Aorta (tissue), 5 donors: ENCODE measurements around the gene ANTXR1. TPM values are rescaled to one million over a fixed set of nuclear protein-coding genes. Genes with fewer than 3 reads are reported as not detected.

Experiments
- ATAC-seq: fragments of 200-7000 bp; cut with Tn5 transposase; one replicate; pipeline ENCODE4 v1.9.1; 2022; ENCODE audit warnings: moderate library complexity; ENCODE audit not compliant: low FRiP score
- DNase-seq, 2 donors: peaks; one replicate each; pipeline ENCODE4 v3.0.0-alpha.2; 2020
- H3K27ac ChIP-seq, 2 donors: one replicate each; pipeline ENCODE4 v1.5.1; 2013; ENCODE audit warnings: low read length in 2 of 2, mild to moderate bottlenecking in 2 of 2, moderate library complexity in 2 of 2, control low read depth in 1 of 2, inconsistent platforms in 1 of 2, low read depth in 1 of 2
- H3K27me3 ChIP-seq, 2 donors: one replicate each; pipeline ENCODE4 v1.6.1; 2013; ENCODE audit warnings: control low read depth in 1 of 2, low read length in 1 of 2, mild to moderate bottlenecking in 1 of 2, moderate library complexity in 1 of 2; ENCODE audit not compliant: insufficient read depth in 2 of 2, control insufficient read depth in 1 of 2
- H3K36me3 ChIP-seq, 2 donors: one replicate each; pipeline ENCODE4 v1.6.1; 2013; ENCODE audit warnings: control low read depth in 1 of 2, low read length in 1 of 2, mild to moderate bottlenecking in 1 of 2; ENCODE audit not compliant: insufficient read depth in 2 of 2, control insufficient read depth in 1 of 2
- H3K4me1 ChIP-seq, 2 donors: one replicate each; pipeline ENCODE4 v1.6.1; 2013; ENCODE audit warnings: low read length in 2 of 2, control low read depth in 1 of 2, mild to moderate bottlenecking in 1 of 2, moderate library complexity in 1 of 2; ENCODE audit not compliant: insufficient read depth in 2 of 2, control insufficient read depth in 1 of 2
- H3K4me3 ChIP-seq, 2 donors: one replicate each; pipeline ENCODE4 v1.5.1; 2013; ENCODE audit warnings: low read length in 2 of 2, control low read depth in 1 of 2, mild to moderate bottlenecking in 1 of 2
- H3K9me3 ChIP-seq: one replicate; pipeline ENCODE4 v1.6.1; 2013; ENCODE audit warnings: mild to moderate bottlenecking, low read length; ENCODE audit not compliant: control insufficient read depth
- WGBS, 2 donors: extraction: QIAGEN DNeasy Blood & Tissue Kit; methylation state at CpG; one replicate each; pipeline ENCODE4 v1.1.7; 2013; 5-methylcytosine and 5-hydroxymethylcytosine counted together
- intact Hi-C, 2 donors: fragments of 100-400 bp; cut with DNase I; formaldehyde crosslinking; loops; one replicate each; pipeline versions ENCODE4 v1.14.2 to v1.15.0; 2022
- polyA plus RNA-seq, 2 donors: library from polyadenylated mRNA; stranded (reverse); fragments of 200-250 nt; gene quantifications; one replicate each; pipeline ENCODE4 v1.2.3, GENCODE V29; 2013
- total RNA-seq, 2 donors: library from RNA; stranded (reverse); fragmentation: NEBNext Ultra II Directional; extraction: Animal tissue kit (Norgen Biotek cat#: 25700); gene quantifications; one replicate each; pipeline ENCODE4 v1.2.1, GENCODE V29; 2021
- donor health status: healthy with polysubstance abuse.
- donor health status: Bipolar disorder and iron deficiency.
- donor health status: DM: no; HTN: no; CAD: no.
- donor health status: DM: no; HTN: no; CAD: no.
- donor health status: DM: yes; HTN: yes; CAD: no.

ANTXR1 gene
- total and polyA plus RNA-seq, 4 donors = 136 to 358 (median 160) TPM

DNA sequence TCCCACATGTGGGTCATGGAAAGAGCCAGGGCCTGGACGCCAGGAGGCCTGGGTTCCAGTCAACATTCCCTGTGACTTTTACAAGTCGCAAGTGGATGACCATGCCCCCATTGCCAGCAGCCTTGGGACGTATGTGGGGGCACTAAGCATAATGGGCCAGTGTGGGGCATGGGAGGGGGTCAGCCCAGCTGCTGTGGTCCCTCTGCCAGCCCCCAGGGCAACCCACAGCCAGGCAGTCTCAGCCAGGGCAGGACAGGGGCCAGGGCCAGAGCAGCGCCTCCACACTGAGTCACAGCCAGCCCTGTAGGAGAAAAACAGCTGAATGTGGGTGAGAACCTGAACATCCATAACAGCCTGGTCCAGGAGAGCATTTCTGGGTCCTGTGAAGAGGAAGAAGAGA is 200.8 kb downstream of the ANTXR1 start:
- WGBS, 2 donors = 16 to 27% methylated on average over 4 of the region's 4 CpGs
- DNase-seq (peak in 1 of 2 donors; percentile 61), ATAC-seq (peak; percentile 62)
- H3K27ac ChIP-seq = peak overlapping the region in 1 of 2 donors; percentile 75
- intact Hi-C loops = no loop called here
- H3K4me1 ChIP-seq = peaks cover 10 to 12% of the 10 kb centered on the region in 2 donors
- no peak overlapping the region for H3K4me3 ChIP-seq
- no peaks in the 10 kb centered on the region for H3K27me3 ChIP-seq
- no peaks in the 10 kb centered on the region for H3K9me3 ChIP-seq
- peaks cover 0 to 1% of the 10 kb centered on the region in 2 donors for H3K36me3 ChIP-seq

DNA sequence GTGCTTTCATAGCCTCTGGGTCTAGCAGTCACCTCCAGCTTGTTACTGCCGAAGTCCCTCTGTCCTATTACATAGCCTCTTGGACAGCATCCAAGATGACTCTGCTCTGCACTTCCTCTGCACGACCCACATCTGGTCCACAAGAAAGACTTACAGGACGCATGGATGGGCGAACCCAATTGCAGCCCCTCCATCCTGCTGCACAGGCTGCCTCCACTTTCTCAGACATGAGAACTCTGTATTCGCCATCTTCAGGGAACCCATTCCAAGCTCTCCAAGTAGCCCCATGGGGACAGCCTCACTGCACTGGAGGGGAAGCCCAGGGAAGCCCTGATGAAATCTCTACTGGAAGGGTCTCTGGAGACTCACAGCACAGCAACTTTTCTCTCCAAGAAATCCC is 201.9 kb downstream of the ANTXR1 start:
- Histone ChIP-seq H3K4me3 (no peak overlapping the region), H3K9me3 (no peaks in the 10 kb centered on the region), H3K4me1 (peaks cover 10 to 13% of the 10 kb centered on the region in 2 donors), H3K27me3 (no peaks in the 10 kb centered on the region), H3K27ac (peak overlapping the region; percentile 64 to 68), H3K36me3 (peaks cover 0 to 1% of the 10 kb centered on the region in 2 donors)
- ATAC-seq (no peak), DNase-seq (no peak)
- intact Hi-C loops = no loop called here
- 39 to 45% methylated on average over 5 of the region's 5 CpGs for WGBS, 2 donors

DNA sequence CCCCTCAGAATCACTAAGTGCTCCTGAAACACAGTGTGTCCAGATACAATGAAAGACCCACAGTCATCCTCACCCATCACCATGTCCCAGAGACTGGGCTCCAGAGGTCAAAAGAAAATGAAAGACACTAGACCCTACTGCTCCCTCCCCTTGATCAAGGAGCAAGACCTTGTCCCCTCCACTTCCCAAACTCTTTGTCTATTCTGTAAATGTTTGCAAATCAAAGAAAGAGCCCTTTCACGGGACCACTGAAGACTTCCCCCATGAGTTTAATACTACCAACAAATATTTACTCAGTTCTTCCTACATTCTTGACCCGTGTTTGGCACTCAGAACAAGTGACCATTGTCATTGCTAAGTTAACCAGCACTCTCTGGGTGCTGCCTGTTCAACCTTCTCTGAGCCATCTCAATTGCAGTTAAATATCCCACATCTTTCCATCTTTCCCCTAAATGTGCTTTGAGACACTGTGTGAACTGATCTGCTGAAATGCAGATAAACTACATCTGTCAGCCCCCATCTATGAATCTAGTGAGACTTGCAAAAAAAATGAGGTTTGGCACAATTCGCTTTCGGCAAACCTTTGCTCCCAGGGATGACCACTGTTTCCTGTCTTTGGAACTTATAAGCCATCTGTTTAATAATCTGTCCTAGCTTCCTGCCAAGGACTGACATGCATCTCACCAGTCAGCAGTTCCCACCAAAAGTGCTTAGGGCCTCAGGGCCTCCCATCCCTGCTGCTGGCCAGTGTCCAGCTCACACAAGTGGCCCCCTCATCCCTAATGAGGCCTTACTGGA is 203.8 kb downstream of the ANTXR1 start:
- Histone ChIP-seq H3K4me1 (peaks cover 10 to 13% of the 10 kb centered on the region in 2 donors), H3K27me3 (no peaks in the 10 kb centered on the region), H3K27ac (peak overlapping the region in 1 of 2 donors; percentile 73), H3K9me3 (no peaks in the 10 kb centered on the region), H3K36me3 (peaks cover 0 to 1% of the 10 kb centered on the region in 2 donors), H3K4me3 (no peak overlapping the region)
- intact Hi-C loops = no loop called here
- 67% methylated on average over 4 of the region's 4 CpGs for WGBS, 2 donors
- no peak for DNase-seq
- no peak for ATAC-seq

DNA sequence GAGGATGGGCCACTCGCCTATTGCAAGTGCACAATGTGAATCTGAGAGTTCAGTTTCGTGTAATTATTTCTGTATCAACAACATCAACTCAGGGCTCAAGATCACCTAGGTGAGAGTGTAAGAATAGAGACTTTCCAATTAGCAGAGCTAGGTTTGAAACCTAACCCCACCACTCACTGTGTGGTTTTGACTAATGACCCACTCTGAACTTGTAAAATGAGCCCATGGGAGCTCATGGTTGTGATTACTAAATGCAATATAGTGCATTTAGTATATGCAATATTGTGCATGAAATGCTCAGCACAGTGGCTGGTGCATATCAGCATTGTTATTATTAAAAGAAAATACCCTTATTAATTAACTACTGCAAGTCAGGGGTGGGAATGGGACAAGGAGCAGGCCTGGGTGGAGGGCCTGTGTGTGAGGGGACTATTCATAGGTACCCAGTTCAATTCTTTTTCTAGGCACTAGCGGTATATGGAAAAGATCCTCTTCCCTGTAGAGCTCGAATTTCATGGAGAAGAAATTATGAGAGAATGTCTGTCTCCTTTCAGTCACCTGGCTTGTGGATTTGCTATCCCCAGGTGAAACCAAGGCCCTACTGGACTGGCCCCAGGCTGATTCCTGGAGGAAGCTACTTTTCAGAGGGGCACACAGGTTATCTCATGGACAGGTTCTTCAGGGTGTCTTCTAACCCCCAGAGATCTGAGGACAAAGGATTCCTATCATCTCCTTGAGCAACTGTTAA is 204.5 kb downstream of the ANTXR1 start:
- Histone ChIP-seq H3K27me3 (no peaks in the 10 kb centered on the region), H3K4me3 (no peak overlapping the region), H3K36me3 (peaks cover 0 to 1% of the 10 kb centered on the region in 2 donors), H3K4me1 (peaks cover 10 to 13% of the 10 kb centered on the region in 2 donors), H3K27ac (peak overlapping the region in 1 of 2 donors; percentile 73), H3K9me3 (no peaks in the 10 kb centered on the region)
- 84% methylated on average over 4 of the region's 4 CpGs for WGBS, 2 donors
- intact Hi-C loops = no loop called here
- DNase-seq = no peak
- ATAC-seq = no peak

GRCh38 chr2:69221512-69221911 is 208.5 kb downstream of the ANTXR1 start:
- no peak for DNase-seq
- peaks cover 11% of the 10 kb centered on the region in 2 donors for H3K4me1 ChIP-seq
- H3K27ac ChIP-seq = peak overlapping the region in 1 of 2 donors; percentile 12

DNA sequence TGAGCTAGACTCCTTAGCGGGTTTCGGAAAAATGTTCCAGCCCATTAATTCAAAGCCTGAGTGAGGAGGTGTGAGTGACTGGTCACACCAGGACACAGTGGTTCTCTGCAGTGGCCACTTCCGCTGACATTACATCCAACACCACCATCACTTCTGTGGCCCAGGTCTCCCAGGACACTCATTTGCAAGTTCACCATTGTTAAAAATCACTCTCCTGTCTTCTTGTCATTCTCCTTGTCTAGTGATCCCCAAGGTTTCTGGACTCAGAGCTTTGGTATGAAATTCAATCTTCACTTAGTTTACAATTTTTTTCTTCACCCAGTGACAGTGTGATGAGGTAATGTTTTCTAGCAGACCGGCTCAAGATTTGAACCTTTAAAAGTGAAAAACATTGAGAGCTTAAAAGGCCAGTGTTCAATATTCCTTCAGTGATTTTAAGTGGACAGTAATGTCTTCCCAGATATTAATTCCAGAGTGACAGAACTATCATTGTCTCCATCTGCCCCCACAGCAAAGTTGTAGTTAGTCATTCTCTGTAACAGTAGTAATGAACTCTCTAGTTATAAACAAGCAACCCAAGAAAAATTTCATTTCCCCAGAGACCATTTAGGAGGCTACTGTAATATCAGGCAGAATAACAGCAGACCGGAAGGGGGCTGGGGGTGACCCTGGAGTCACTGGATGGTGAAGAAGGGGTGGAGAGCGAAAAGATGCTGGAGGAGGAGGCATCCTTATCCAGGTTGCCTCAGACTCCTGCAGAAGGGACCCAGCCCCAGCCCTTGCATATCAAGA is 209.2 kb downstream of the ANTXR1 start:
- DNase-seq = no peak
- ATAC-seq = peak; percentile 27
- Histone ChIP-seq H3K27me3 (no peaks in the 10 kb centered on the region), H3K27ac (peak overlapping the region in 1 of 2 donors; percentile 58), H3K4me3 (no peak overlapping the region), H3K36me3 (no peaks in the 10 kb centered on the region), H3K4me1 (peaks cover 9 to 11% of the 10 kb centered on the region in 2 donors), H3K9me3 (no peaks in the 10 kb centered on the region)
- intact Hi-C loops = loop anchor here in 1 of 2 donors (5.0 kb wide), 2 partner anchors 45 to 210 kb away; partner anchors contain the start of gene ANTXR1
- WGBS, 2 donors = 74 to 77% methylated on average over 6 of the region's 6 CpGs

More at GRCh38 chr2:69221512-69221911, 208.5 kb downstream of the ANTXR1 start:
- Histone ChIP-seq H3K4me3 (no peak overlapping the region), H3K36me3 (peaks cover 0 to 1% of the 10 kb centered on the region in 2 donors), H3K27me3 (no peaks in the 10 kb centered on the region), H3K9me3 (no peaks in the 10 kb centered on the region)
- intact Hi-C loops = loop anchor here in 1 of 2 donors (5.0 kb wide), 2 partner anchors 44 to 209 kb away; partner anchors contain the start of gene ANTXR1
- ATAC-seq = no peak

- peak overlapping the region; percentile 49 to 51 for H3K27ac ChIP-seq
- peaks cover 8 to 11% of the 10 kb centered on the region in 2 donors for H3K4me1 ChIP-seq
- no peaks in the 10 kb centered on the region for H3K9me3 ChIP-seq
- 36 to 39% methylated on average over 3 of the region's 3 CpGs for WGBS, 2 donors
- H3K36me3 ChIP-seq = no peaks in the 10 kb centered on the region
- no peaks in the 10 kb centered on the region for H3K27me3 ChIP-seq
- ATAC-seq (no peak), DNase-seq (peak; percentile 80 to 91)
- intact Hi-C loops = loop anchor here in 1 of 2 donors (5.0 kb wide), 2 partner anchors 46 to 211 kb away; partner anchors contain the start of gene ANTXR1
- H3K4me3 ChIP-seq = no peak overlapping the region
These were observed 210.1 kb downstream of the ANTXR1 start for GRCh38 chr2:69222953-69223658.
